ENCODE data around the gene RNF14.

The RNF14 gene

GRCh38 chr5:142003266-142003800, 34.4 kb downstream of the RNF14 start:
- no peak for DNase-seq (ENCODE audit: low spot score)
- TF ChIP-seq CTCF (IDR thresholded peaks at IDR 0.05; ENCODE audit: extremely low read depth, missing control alignments), result no peak

GRCh38 chr5:142006363-142007236, 37.7 kb downstream of the RNF14 start:
- no peak for DNase-seq (ENCODE audit: low spot score)

GRCh38 chr5:142007237-142007544, 38.3 kb downstream of the RNF14 start:
- DNase-seq (ENCODE audit: low spot score), result no peak
- no peak for TF ChIP-seq CTCF (IDR thresholded peaks at IDR 0.05; ENCODE audit: extremely low read depth, missing control alignments)

More at GRCh38 chr5:142006363-142007236, 37.7 kb downstream of the RNF14 start:
- no peak for TF ChIP-seq CTCF (IDR thresholded peaks at IDR 0.05; ENCODE audit: extremely low read depth, missing control alignments)

GRCh38 chr5:142008813-142009212, 39.9 kb downstream of the RNF14 start:
- DNase-seq (ENCODE audit: low spot score), result no peak
- no peak for TF ChIP-seq CTCF (IDR thresholded peaks at IDR 0.05; ENCODE audit: extremely low read depth, missing control alignments)

GRCh38 chr5:142009886-142010285, 41.0 kb downstream of the RNF14 start:
- no peak for TF ChIP-seq CTCF (IDR thresholded peaks at IDR 0.05; ENCODE audit: extremely low read depth, missing control alignments)
- no peak for DNase-seq (ENCODE audit: low spot score)

- DNase-seq (ENCODE audit: low spot score), result no peak
- TF ChIP-seq CTCF (IDR thresholded peaks at IDR 0.05; ENCODE audit: extremely low read depth, missing control alignments), result no peak
Measured at GRCh38 chr5:142011572-142012185, 42.8 kb downstream of the RNF14 start.

GRCh38 chr5:142012186-142012785, 43.4 kb downstream of the RNF14 start:
- peak; percentile 21 for TF ChIP-seq CTCF (IDR thresholded peaks at IDR 0.05; ENCODE audit: extremely low read depth, missing control alignments)
- DNase-seq (ENCODE audit: low spot score), result no peak
